OCI-LY1 (cell line): ENCODE results near the gene CCDC51.

Source experiments
- H2AFZ ChIP-seq: fragments of 200-600 bp; sonication (generic), shearing (Covaris generic); 2 replicates; pipeline ENCODE4 v1.6.0; 2014; ENCODE audit warnings: antibody characterized with exemption, mild to moderate bottlenecking, low read length
- H3F3A ChIP-seq: fragments of 200-600 bp; sonication (generic), shearing (Covaris generic); 2 replicates; pipeline ENCODE4 v1.6.0; 2014; ENCODE audit warnings: mild to moderate bottlenecking, antibody characterized with exemption, low read length, moderate library complexity; ENCODE audit not compliant: insufficient read depth
- H3K27ac ChIP-seq: fragments of 200-600 bp; sonication (generic); 2 replicates; pipeline ENCODE4 v1.5.1; 2014; ENCODE audit warnings: low read length, mixed run types, mild to moderate bottlenecking, low read depth; ENCODE audit not compliant: poor library complexity, severe bottlenecking
- H3K27me3 ChIP-seq: fragments of 200-600 bp; sonication (generic); 2 replicates; pipeline ENCODE4 v1.6.0; 2014; ENCODE audit warnings: antibody characterized with exemption, mild to moderate bottlenecking, low read length, moderate library complexity; ENCODE audit not compliant: insufficient read depth
- H3K36me3 ChIP-seq: fragments of 200-600 bp; sonication (generic); 2 replicates; pipeline ENCODE4 v1.6.1; 2014; ENCODE audit warnings: mild to moderate bottlenecking, antibody characterized with exemption, low read length, moderate library complexity, mixed read lengths; ENCODE audit not compliant: insufficient read depth
- H3K4me1 ChIP-seq: fragments of 200-600 bp; sonication (generic); 2 replicates; pipeline ENCODE4 v1.5.1; 2014; ENCODE audit warnings: mild to moderate bottlenecking, low read length, moderate library complexity; ENCODE audit not compliant: insufficient read depth, severe bottlenecking
- H3K4me2 ChIP-seq: fragments of 200-600 bp; sonication (generic), shearing (Covaris generic); 2 replicates; pipeline ENCODE4 v1.6.1; 2014; ENCODE audit warnings: low read length
- H3K4me3 ChIP-seq: fragments of 200-600 bp; sonication (generic); 2 replicates; pipeline ENCODE4 v1.5.1; 2014; ENCODE audit warnings: low read length, low read depth, mild to moderate bottlenecking, mixed read lengths; ENCODE audit not compliant: poor library complexity, severe bottlenecking
- H3K79me2 ChIP-seq: fragments of 200-600 bp; shearing (Covaris generic); 2 replicates; pipeline ENCODE4 v1.6.1; 2016; ENCODE audit warnings: mixed run types, low read length, mixed read lengths; ENCODE audit not compliant: insufficient read depth
- H3K9ac ChIP-seq: fragments of 200-600 bp; sonication (generic), shearing (Covaris generic); 2 replicates; pipeline ENCODE4 v1.6.1; 2014; ENCODE audit warnings: mild to moderate bottlenecking, low read length, mixed read lengths
- H3K9me2 ChIP-seq: fragments of 200-600 bp; sonication (generic), shearing (Covaris generic); 2 replicates; pipeline ENCODE4 v1.6.1; 2014; ENCODE audit warnings: low read depth, mild to moderate bottlenecking, low read length, mixed read lengths
- H3K9me3 ChIP-seq: fragments of 200-600 bp; shearing (Covaris generic); 2 replicates; pipeline ENCODE4 v1.6.1; 2014; ENCODE audit warnings: low read length, mixed read lengths
- H4K20me1 ChIP-seq: fragments of 200-600 bp; sonication (generic), shearing (Covaris generic); 2 replicates; pipeline ENCODE4 v1.6.0; 2016; ENCODE audit warnings: mild to moderate bottlenecking, low read length; ENCODE audit not compliant: insufficient read depth
- EZH2 ChIP-seq: fragments of 200-600 bp; sonication (generic), shearing (Covaris generic); IDR thresholded peaks from 2 replicates; pipeline ENCODE4 v1.8.0; 2017; ENCODE audit warnings: borderline replicate concordance, mixed run types, mild to moderate bottlenecking, antibody characterized with exemption, low read length, moderate library complexity, mixed read lengths
- TF ChIP-seq, protein P1 (sequence below): fragments of 200-600 bp; sonication (generic), shearing (Covaris generic); IDR thresholded peaks from 2 replicates; pipeline ENCODE4 v1.5.1; 2017; ENCODE audit warnings: mild to moderate bottlenecking, antibody characterized with exemption, low read length, moderate library complexity, mixed read lengths

Gene CCDC51

DNA sequence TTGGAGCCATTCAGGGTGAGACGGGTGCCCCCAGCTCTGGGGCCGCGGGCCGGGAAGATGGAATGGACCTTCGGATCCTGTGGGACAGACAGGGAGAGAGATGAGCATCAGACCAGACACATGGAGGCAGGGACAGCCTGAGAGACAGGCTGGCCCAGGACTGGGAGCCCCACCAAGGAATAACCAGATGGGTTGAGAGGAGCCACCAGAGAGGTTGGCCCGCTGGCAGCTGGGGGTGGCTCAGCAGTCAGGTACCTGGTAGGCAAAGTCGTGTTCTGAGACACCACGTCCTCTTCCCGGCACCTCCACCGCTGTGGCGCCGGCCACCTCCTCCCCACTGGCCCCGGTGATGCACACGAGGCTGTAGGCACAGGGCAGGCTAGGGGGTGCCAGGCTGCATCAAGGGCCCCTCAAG, 23.8 kb downstream of the CCDC51 start:
- no peaks in the 10 kb centered on the region for H3K79me2 ChIP-seq
- no peaks in the 10 kb centered on the region for H3K4me1 ChIP-seq
- H3K9me2 ChIP-seq: no peaks in the 10 kb centered on the region
- H4K20me1 ChIP-seq: no peaks in the 10 kb centered on the region
- H3K9ac ChIP-seq: no peak overlapping the region
- no peak overlapping the region for H3K4me2 ChIP-seq
- no peaks in the 10 kb centered on the region for H3K36me3 ChIP-seq
- H3F3A ChIP-seq: no peaks in the 10 kb centered on the region
- TF ChIP-seq EZH2: no peak
- TF ChIP-seq, protein P1, sequence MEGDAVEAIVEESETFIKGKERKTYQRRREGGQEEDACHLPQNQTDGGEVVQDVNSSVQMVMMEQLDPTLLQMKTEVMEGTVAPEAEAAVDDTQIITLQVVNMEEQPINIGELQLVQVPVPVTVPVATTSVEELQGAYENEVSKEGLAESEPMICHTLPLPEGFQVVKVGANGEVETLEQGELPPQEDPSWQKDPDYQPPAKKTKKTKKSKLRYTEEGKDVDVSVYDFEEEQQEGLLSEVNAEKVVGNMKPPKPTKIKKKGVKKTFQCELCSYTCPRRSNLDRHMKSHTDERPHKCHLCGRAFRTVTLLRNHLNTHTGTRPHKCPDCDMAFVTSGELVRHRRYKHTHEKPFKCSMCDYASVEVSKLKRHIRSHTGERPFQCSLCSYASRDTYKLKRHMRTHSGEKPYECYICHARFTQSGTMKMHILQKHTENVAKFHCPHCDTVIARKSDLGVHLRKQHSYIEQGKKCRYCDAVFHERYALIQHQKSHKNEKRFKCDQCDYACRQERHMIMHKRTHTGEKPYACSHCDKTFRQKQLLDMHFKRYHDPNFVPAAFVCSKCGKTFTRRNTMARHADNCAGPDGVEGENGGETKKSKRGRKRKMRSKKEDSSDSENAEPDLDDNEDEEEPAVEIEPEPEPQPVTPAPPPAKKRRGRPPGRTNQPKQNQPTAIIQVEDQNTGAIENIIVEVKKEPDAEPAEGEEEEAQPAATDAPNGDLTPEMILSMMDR: no peak
- no peak overlapping the region for H3K4me3 ChIP-seq
- H3K27ac ChIP-seq: no peak overlapping the region
- H2AFZ ChIP-seq: no peak overlapping the region
- no peaks in the 10 kb centered on the region for H3K9me3 ChIP-seq
- peaks cover 6% of the 10 kb centered on the region; the same call in 1 of the 2 replicates for H3K27me3 ChIP-seq

GRCh38 chr3:48415251-48415953, 24.5 kb downstream of the CCDC51 start:
- H3F3A ChIP-seq: no peaks in the 10 kb centered on the region
- H4K20me1 ChIP-seq: no peaks in the 10 kb centered on the region
- H2AFZ ChIP-seq: no peak overlapping the region
- H3K9me2 ChIP-seq: no peaks in the 10 kb centered on the region
- H3K27ac ChIP-seq: no peak overlapping the region
- no peaks in the 10 kb centered on the region for H3K9me3 ChIP-seq
- no peak overlapping the region for H3K4me3 ChIP-seq
- H3K9ac ChIP-seq: no peak overlapping the region
- H3K36me3 ChIP-seq: no peaks in the 10 kb centered on the region
- TF ChIP-seq, protein P1: no peak
- no peak for TF ChIP-seq EZH2
- H3K79me2 ChIP-seq: no peaks in the 10 kb centered on the region
- peaks cover 6% of the 10 kb centered on the region; the same call in 1 of the 2 replicates for H3K27me3 ChIP-seq
- no peak overlapping the region for H3K4me2 ChIP-seq
- no peaks in the 10 kb centered on the region for H3K4me1 ChIP-seq

DNA sequence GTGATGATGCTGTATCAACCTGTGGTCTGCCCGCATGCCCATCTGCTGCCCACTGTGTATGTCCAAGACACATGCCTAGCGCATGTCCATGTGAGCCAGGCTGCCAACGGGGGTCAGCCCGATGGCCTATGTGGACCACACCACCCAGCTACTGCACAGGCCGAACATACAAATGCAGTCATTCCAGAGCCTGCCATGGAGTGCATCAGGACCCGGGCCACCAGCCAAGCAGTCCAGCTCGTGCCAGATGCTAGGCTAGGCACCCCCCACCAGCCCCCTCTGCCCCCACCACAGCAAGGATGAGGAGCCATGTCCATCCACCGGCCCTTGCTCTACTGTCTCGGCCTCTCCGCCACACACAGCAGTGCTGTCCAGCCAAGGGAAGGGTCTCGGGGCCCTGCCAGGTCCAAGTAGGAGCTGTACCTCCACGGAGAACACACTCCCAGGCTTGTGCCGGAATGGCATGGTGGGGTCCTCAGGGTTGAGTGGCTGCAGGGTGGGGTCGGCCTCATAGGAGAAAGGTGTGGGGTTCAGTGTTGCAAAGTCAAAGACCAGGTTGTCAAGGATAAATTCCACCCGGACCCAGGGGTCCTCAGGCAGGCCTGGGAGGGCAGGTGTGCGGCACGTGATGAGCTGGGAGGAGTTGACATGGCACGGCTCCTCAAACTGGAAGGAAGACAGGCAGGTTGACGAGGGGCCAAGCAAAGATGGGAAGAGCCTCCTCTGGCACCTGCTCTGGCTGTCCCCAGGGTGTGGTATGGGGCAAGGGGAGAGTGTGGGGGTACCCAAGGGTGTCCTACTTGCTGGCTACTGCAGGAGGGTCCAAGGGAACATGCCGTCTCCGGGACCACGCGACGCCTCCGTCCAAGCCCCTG, 25.3 kb downstream of the CCDC51 start:
- H3K9me2 ChIP-seq: no peaks in the 10 kb centered on the region
- no peaks in the 10 kb centered on the region for H4K20me1 ChIP-seq
- no peak overlapping the region for H3K4me2 ChIP-seq
- no peak overlapping the region for H3K4me3 ChIP-seq
- TF ChIP-seq, protein P1: no peak
- no peak for TF ChIP-seq EZH2
- H3K9me3 ChIP-seq: no peaks in the 10 kb centered on the region
- no peaks in the 10 kb centered on the region for H3K4me1 ChIP-seq
- H3K36me3 ChIP-seq: no peaks in the 10 kb centered on the region
- H2AFZ ChIP-seq: no peak overlapping the region
- no peaks in the 10 kb centered on the region for H3F3A ChIP-seq
- H3K79me2 ChIP-seq: no peaks in the 10 kb centered on the region
- H3K27me3 ChIP-seq: peaks cover 6% of the 10 kb centered on the region; the same call in 1 of the 2 replicates
- no peak overlapping the region for H3K27ac ChIP-seq
- no peak overlapping the region for H3K9ac ChIP-seq
